ENCODE measurements around the gene NPAS3.
"Not testable (repeated sequence)": the region's sequence is repeated elsewhere in the genome, so short reads cannot be mapped to it uniquely, and the experiment has no call there.

The NPAS3 gene

GRCh38 chr14:33081259-33081658, 142.6 kb downstream of the NPAS3 start:
- DNase-seq (ENCODE audit: low read depth), result no peak

- DNase-seq (ENCODE audit: low read depth), result no peak
Measured at GRCh38 chr14:33085799-33086198, 147.1 kb downstream of the NPAS3 start.

- DNase-seq (ENCODE audit: low read depth), result not testable (repeated sequence)
Measured at GRCh38 chr14:33088274-33088673, 149.6 kb downstream of the NPAS3 start.

- DNase-seq (ENCODE audit: low read depth), result no peak
Measured at GRCh38 chr14:33098016-33098415, 159.3 kb downstream of the NPAS3 start.

- DNase-seq (ENCODE audit: low read depth), result no peak
Measured at GRCh38 chr14:33103489-33103888, 164.8 kb downstream of the NPAS3 start.

GRCh38 chr14:33103966-33104365, 165.3 kb downstream of the NPAS3 start:
- DNase-seq (ENCODE audit: low read depth), result no peak

- no peak for DNase-seq (ENCODE audit: low read depth)
Measured at GRCh38 chr14:33110737-33111443, 172.2 kb downstream of the NPAS3 start.

- DNase-seq (ENCODE audit: low read depth), result no peak
Measured at GRCh38 chr14:33114331-33114730, 175.7 kb downstream of the NPAS3 start.

- DNase-seq (ENCODE audit: low read depth), result no peak
Measured at GRCh38 chr14:33118668-33119067, 180.0 kb downstream of the NPAS3 start.

GRCh38 chr14:33120341-33120740, 181.7 kb downstream of the NPAS3 start:
- DNase-seq (ENCODE audit: low read depth), result no peak

- DNase-seq (ENCODE audit: low read depth), result no peak
Measured at GRCh38 chr14:33120966-33121365, 182.3 kb downstream of the NPAS3 start.

GRCh38 chr14:33123281-33123680, 184.6 kb downstream of the NPAS3 start:
- DNase-seq (ENCODE audit: low read depth), result no peak

- DNase-seq (ENCODE audit: low read depth), result no peak
Measured at GRCh38 chr14:33126433-33126832, 187.8 kb downstream of the NPAS3 start.

GRCh38 chr14:33127531-33127930, 188.9 kb downstream of the NPAS3 start:
- DNase-seq (ENCODE audit: low read depth), result no peak

- no peak for DNase-seq (ENCODE audit: low read depth)
Measured at GRCh38 chr14:33131801-33132200, 193.1 kb downstream of the NPAS3 start.

- DNase-seq (ENCODE audit: low read depth), result no peak
Measured at GRCh38 chr14:33134162-33134561, 195.5 kb downstream of the NPAS3 start.

- no peak for DNase-seq (ENCODE audit: low read depth)
Measured at GRCh38 chr14:33134975-33135374, 196.3 kb downstream of the NPAS3 start.

GRCh38 chr14:33150666-33151428, 212.2 kb downstream of the NPAS3 start:
- DNase-seq (ENCODE audit: low read depth), result no peak

- DNase-seq (ENCODE audit: low read depth), result no peak
Measured at GRCh38 chr14:33163109-33163508, 224.4 kb downstream of the NPAS3 start.

GRCh38 chr14:33163600-33163999, 224.9 kb downstream of the NPAS3 start:
- DNase-seq (ENCODE audit: low read depth), result no peak

GRCh38 chr14:33165144-33165925, 226.7 kb downstream of the NPAS3 start:
- no peak for DNase-seq (ENCODE audit: low read depth)

- DNase-seq (ENCODE audit: low read depth), result no peak
Measured at GRCh38 chr14:33165926-33166289, 227.2 kb downstream of the NPAS3 start.

- no peak for DNase-seq (ENCODE audit: low read depth)
Measured at GRCh38 chr14:33175951-33176350, 237.3 kb downstream of the NPAS3 start.
